Right lobe of liver (tissue), 4 donors: Measurements from ENCODE around the gene MUC5AC.

ENCODE experiments used
- CTCF ChIP-seq, 4 donors: fragments of 200-600 bp in 3 of 4; fragments of 450-650 bp in 1 of 4; IDR thresholded peaks; one replicate each; pipeline versions ENCODE4 v1.5.1 to v1.8.0; 2016 to 2022; ENCODE audit warnings: antibody characterized with exemption in 4 of 4, mild to moderate bottlenecking in 2 of 4
- POLR2A ChIP-seq: fragments of 450-650 bp; IDR thresholded peaks from one replicate; pipeline ENCODE4 v1.6.1; 2017; ENCODE audit warnings: antibody characterized with exemption, mild to moderate bottlenecking
- donor health status: DM: no; HTN: no; CAD: no.
- donor health status: DM: no; HTN: no; CAD: no.
- donor health status: DM: no; HTN: yes; CAD: no.

- TF ChIP-seq CTCF (IDR thresholded peaks at IDR 0.05) = no peak
- TF ChIP-seq POLR2A = no peak
Measured at GRCh38 chr11:1155274-1155693, 2.5 kb upstream of the MUC5AC start.
